Mammary epithelial cell (primary cell): ENCODE data around the gene ZNF808.

Experiments
- EZH2 ChIP-seq: IDR thresholded peaks from 2 replicates; pipeline ENCODE4 v1.6.1; 2012; ENCODE audit warnings: low read length, inconsistent platforms, borderline replicate concordance
- TF ChIP-seq, protein P1 (sequence below), 2 donors: IDR thresholded peaks in 1 of 2; conservative IDR thresholded peaks in 1 of 2; 2 replicates each; pipeline ENCODE4 v1.5.1; 2011 to 2012; ENCODE audit warnings: inconsistent platforms in 2 of 2, low read length in 2 of 2, mild to moderate bottlenecking in 2 of 2, control low read depth in 1 of 2, low read depth in 1 of 2; ENCODE audit not compliant: insufficient read depth in 1 of 2; ENCODE audit errors: extremely low read depth in 1 of 2

DNA sequence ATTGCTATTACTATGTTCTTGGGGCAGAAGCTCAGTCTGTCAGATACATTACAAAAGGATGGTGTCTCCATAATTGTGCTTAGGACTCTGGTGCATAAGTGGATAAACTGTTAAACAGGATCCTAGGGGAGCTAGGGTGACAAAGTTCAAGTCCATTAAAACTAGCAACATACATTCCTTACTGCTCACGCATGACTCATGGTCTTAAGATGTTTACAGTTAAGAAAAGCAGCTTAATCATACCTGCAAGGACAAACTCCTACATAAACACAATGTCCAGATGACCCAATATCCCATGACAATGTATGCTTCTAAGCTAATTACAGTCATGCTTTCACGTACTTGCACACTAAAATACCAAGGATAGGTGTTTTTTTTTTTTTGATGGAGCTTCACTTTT is 39.1 kb downstream of the ZNF808 start:
- TF ChIP-seq, protein P1, sequence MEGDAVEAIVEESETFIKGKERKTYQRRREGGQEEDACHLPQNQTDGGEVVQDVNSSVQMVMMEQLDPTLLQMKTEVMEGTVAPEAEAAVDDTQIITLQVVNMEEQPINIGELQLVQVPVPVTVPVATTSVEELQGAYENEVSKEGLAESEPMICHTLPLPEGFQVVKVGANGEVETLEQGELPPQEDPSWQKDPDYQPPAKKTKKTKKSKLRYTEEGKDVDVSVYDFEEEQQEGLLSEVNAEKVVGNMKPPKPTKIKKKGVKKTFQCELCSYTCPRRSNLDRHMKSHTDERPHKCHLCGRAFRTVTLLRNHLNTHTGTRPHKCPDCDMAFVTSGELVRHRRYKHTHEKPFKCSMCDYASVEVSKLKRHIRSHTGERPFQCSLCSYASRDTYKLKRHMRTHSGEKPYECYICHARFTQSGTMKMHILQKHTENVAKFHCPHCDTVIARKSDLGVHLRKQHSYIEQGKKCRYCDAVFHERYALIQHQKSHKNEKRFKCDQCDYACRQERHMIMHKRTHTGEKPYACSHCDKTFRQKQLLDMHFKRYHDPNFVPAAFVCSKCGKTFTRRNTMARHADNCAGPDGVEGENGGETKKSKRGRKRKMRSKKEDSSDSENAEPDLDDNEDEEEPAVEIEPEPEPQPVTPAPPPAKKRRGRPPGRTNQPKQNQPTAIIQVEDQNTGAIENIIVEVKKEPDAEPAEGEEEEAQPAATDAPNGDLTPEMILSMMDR (conservative IDR thresholded peaks at IDR 0.05 in 1 of 2, IDR thresholded peaks at IDR 0.05 in 1 of 2; ENCODE audit: extremely low read depth in 1 of 2, insufficient read depth in 1 of 2, low read depth in 1 of 2, low read length in 2 of 2), result no peak
- no peak for TF ChIP-seq EZH2
